RWPE2 (cell line): ENCODE results near the gene CCDC137.
A peak's percentile ranks its signal among the peaks of the same experiment; 100 is the strongest.

Experiments used
- ATAC-seq: fragments of 200-7000 bp; cut with Tn5 transposase; 3 replicates; pipeline ENCODE4 v1.9.1; 2021; ENCODE audit warnings: low read depth
- DNase-seq: peaks from one replicate; pipeline ENCODE4 v3.0.0-alpha.2; 2020; ENCODE audit warnings: low spot score
- H3K27ac ChIP-seq: fragments of 450-650 bp; 2 replicates; pipeline ENCODE4 v1.5.1; 2017; ENCODE audit warnings: mild to moderate bottlenecking; ENCODE audit not compliant: poor library complexity, severe bottlenecking
- H3K27me3 ChIP-seq: fragments of 250-450 bp; sonication (Bioruptor Pico); 2 replicates; pipeline ENCODE4 v1.5.1; 2021; ENCODE audit warnings: mild to moderate bottlenecking, moderate library complexity; ENCODE audit not compliant: insufficient read depth, poor library complexity, severe bottlenecking
- H3K36me3 ChIP-seq: fragments of 250-450 bp; sonication (Bioruptor Pico); 2 replicates; pipeline ENCODE4 v1.5.1; 2020; ENCODE audit warnings: low read depth, mild to moderate bottlenecking, moderate library complexity
- H3K4me1 ChIP-seq: fragments of 250-450 bp; sonication (Bioruptor Pico); 2 replicates; pipeline ENCODE4 v1.5.1; 2021; ENCODE audit warnings: mild to moderate bottlenecking, moderate library complexity; ENCODE audit not compliant: insufficient read depth, poor library complexity, severe bottlenecking
- H3K4me3 ChIP-seq: fragments of 250-450 bp; sonication (Bioruptor Pico); 2 replicates; pipeline ENCODE4 v1.5.1; 2021; ENCODE audit warnings: mild to moderate bottlenecking, moderate library complexity; ENCODE audit not compliant: severe bottlenecking
- H3K9me3 ChIP-seq: fragments of 250-450 bp; sonication (Bioruptor Pico); 2 replicates; pipeline ENCODE4 v1.5.1; 2021; ENCODE audit warnings: mild to moderate bottlenecking, moderate library complexity; ENCODE audit not compliant: severe bottlenecking
- TF ChIP-seq, protein P1 (sequence below): fragments of 450-650 bp; IDR thresholded peaks from one replicate; pipeline ENCODE4 v1.5.1; 2017; ENCODE audit warnings: mild to moderate bottlenecking, moderate library complexity; ENCODE audit not compliant: poor library complexity, severe bottlenecking

CCDC137 gene

DNA sequence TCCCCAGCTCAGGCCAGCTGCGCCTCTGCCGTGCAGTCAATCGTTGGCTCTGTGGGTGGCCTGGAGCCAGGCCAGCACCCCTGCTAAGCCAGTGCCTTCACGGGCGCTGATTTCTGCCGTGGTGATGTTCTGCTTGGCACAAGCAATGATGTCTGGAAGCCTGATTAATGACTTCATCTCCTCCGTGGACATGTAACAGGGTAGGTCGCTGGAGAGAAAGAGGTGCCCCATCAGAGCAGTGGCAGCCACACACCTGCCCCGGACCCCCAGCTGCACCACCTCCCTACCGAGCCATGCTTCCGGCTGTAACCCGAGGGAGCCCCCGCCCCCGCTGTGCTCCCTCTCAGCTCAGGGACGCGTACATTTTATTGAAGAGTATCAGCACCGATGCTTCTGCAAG lies 15.1 kb downstream of the CCDC137 start:
- H3K4me1 ChIP-seq, result peaks cover 7% of the 10 kb centered on the region
- H3K27ac ChIP-seq, result no peak overlapping the region
- TF ChIP-seq, protein P1, sequence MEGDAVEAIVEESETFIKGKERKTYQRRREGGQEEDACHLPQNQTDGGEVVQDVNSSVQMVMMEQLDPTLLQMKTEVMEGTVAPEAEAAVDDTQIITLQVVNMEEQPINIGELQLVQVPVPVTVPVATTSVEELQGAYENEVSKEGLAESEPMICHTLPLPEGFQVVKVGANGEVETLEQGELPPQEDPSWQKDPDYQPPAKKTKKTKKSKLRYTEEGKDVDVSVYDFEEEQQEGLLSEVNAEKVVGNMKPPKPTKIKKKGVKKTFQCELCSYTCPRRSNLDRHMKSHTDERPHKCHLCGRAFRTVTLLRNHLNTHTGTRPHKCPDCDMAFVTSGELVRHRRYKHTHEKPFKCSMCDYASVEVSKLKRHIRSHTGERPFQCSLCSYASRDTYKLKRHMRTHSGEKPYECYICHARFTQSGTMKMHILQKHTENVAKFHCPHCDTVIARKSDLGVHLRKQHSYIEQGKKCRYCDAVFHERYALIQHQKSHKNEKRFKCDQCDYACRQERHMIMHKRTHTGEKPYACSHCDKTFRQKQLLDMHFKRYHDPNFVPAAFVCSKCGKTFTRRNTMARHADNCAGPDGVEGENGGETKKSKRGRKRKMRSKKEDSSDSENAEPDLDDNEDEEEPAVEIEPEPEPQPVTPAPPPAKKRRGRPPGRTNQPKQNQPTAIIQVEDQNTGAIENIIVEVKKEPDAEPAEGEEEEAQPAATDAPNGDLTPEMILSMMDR, result no peak
- DNase-seq, result no peak
- ATAC-seq, result no peak
- H3K4me3 ChIP-seq, result no peak overlapping the region
- no peaks in the 10 kb centered on the region for H3K9me3 ChIP-seq
- no peaks in the 10 kb centered on the region for H3K27me3 ChIP-seq
- peaks cover 13% of the 10 kb centered on the region for H3K36me3 ChIP-seq

- TF ChIP-seq, protein P1, result no peak
- no peak for ATAC-seq
- Histone ChIP-seq H3K9me3 (no peaks in the 10 kb centered on the region), H3K4me3 (peak overlapping the region; percentile 88), H3K4me1 (peaks cover 7% of the 10 kb centered on the region), H3K36me3 (peaks cover 22% of the 10 kb centered on the region), H3K27me3 (no peaks in the 10 kb centered on the region), H3K27ac (peak overlapping the region; percentile 89)
- DNase-seq, result peak; percentile 57
Measured at GRCh38 chr17:81682565-81683207, 16.1 kb downstream of the CCDC137 start.

GRCh38 chr17:81683208-81683583 lies 16.7 kb downstream of the CCDC137 start:
- H3K4me1 ChIP-seq, result peaks cover 7% of the 10 kb centered on the region
- H3K27ac ChIP-seq, result peak overlapping the region; percentile 89
- peak; percentile 1; the same call in 2 of the 3 replicates for ATAC-seq
- TF ChIP-seq, protein P1, result no peak
- H3K4me3 ChIP-seq, result peak overlapping the region; percentile 88
- no peaks in the 10 kb centered on the region for H3K27me3 ChIP-seq
- H3K9me3 ChIP-seq, result no peaks in the 10 kb centered on the region
- H3K36me3 ChIP-seq, result peaks cover 28% of the 10 kb centered on the region
- DNase-seq, result no peak

- peaks cover 7% of the 10 kb centered on the region for H3K4me1 ChIP-seq
- peak; percentile 96 for DNase-seq
- H3K9me3 ChIP-seq, result no peaks in the 10 kb centered on the region
- peak within 1 kb of the TSS; percentile 89 for H3K27ac ChIP-seq
- H3K4me3 ChIP-seq, result peak within 1 kb of the TSS; percentile 88
- peaks cover 34% of the 10 kb centered on the region for H3K36me3 ChIP-seq
- TF ChIP-seq, protein P1, result no peak
- H3K27me3 ChIP-seq, result no peaks in the 10 kb centered on the region
- peak; percentile 90 for ATAC-seq
Measured at GRCh38 chr17:81683584-81684441, 17.3 kb downstream of the CCDC137 start, which contains the start of the genes ARL16 and HGS. Gene ARL16, minus strand, starts transcription at chr17:81683797. Its CDS starts 44 bp downstream, at chr17:81683753. Gene HGS, plus strand, starts transcription at chr17:81684011. Its CDS starts 56 bp downstream, at chr17:81684067.
